Activated naive CD8-positive, alpha-beta T cell treated with anti-CD3 and anti-CD28 coated beads, Interleukin-2, amount 50 U/mL, for 16 hours (primary cell): ENCODE measurements around the gene PRIMPOL.
A peak's percentile ranks its signal among the peaks of the same experiment; 100 is the strongest.
"Not testable (repeated sequence)": the region's sequence is repeated elsewhere in the genome, so short reads cannot be mapped to it uniquely, and the experiment has no call there.

Experiments used
- DNase-seq: peaks from one replicate; pipeline ENCODE4 v3.0.0-alpha.2; 2020; ENCODE audit warnings: low read depth, low spot score

PRIMPOL gene

GRCh38 chr4:184649026-184649970 is at the start of gene PRIMPOL, which contains the start of gene CASP3:
Gene PRIMPOL (plus strand): TSS chr4:184649738. CDS start chr4:184657141, 7,403 bp downstream.
Gene CASP3 (minus strand): TSS chr4:184649447. CDS start chr4:184638453, 10,994 bp downstream.
- peak; percentile 87 for DNase-seq

DNA sequence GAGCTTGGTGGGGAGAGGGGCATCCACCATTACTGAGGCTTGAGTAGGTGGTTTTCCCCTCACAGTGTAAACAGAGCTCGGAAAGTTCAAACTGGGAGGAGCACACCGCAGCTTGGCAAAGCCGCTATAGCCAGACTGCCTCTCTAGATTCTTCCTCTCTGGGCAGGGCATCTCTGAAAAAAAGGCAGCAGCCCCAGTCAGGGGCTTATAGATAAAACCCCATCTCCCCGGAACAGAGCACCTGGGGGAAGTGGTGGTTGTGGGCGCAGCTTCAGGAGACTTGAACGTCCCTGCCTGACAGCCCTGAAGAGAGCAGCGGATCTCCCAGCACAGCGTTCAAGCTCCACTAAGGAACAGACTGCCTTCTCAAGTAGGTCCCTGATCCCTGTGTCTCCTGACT is 48.6 kb upstream of the PRIMPOL start:
- DNase-seq: not testable (repeated sequence)

- DNase-seq: not testable (repeated sequence)
Observed at GRCh38 chr4:184602857-184603256, 46.7 kb upstream of the PRIMPOL start.

DNA sequence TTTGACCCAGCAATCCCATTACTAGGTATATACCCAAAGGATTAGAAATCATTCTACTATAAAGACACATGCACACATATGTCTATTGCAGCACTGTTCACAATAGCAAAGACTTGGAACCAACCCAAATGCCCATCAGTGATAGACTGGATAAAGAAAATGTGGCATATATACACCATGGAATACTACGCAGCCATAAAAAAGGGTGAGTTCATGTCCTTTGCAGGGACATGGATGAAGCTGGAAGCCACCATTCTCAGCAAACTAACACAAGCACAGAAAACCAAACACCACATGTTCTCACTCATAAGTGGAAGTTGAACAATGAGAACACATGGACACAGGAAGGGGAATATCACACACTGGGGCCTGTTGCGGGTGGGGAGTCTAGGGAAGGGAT is 42.1 kb upstream of the PRIMPOL start:
- DNase-seq: not testable (repeated sequence)

GRCh38 chr4:184612074-184612473 is 37.5 kb upstream of the PRIMPOL start:
- DNase-seq: no peak

GRCh38 chr4:184613405-184613804 is 36.1 kb upstream of the PRIMPOL start:
- no peak for DNase-seq

DNA sequence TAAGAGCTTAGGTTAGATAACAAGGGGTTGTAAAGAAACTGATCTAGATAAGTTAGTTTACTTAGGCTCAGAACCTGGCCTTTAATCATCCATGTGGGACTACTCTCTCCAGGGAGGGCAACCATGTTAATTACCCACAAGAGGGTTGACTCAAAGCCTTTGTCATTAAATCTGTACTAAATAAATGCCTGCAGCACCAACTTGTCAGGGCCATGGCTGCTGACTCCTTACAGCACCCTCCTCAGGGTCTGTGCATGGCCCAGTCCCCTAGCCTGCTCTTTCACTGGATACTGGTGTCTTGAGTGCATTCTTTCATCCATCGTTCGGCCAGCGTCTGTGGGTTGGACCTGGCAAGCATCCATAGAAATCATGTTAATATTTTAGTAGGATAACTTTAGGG is 35.0 kb upstream of the PRIMPOL start:
- no peak for DNase-seq

DNA sequence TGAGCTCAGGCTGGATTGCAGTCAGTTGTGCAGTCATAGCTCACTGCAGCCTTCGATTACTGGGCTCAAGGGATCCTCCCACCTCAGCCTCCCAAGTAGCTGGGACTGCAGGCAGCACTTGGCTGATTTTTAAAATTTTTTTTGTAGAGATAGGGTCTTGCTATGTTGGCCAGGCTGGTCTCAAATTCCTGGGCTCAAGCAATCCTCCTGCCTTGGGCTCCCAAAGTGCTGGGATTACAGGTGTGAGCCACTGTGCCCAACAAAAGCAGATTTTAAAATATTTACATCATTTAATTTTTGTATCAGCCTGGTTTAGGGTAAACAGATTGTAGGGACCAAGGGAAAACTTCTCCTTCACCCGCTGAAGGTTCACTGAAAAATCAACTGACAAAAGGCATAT is 33.4 kb upstream of the PRIMPOL start:
- not testable (repeated sequence) for DNase-seq

GRCh38 chr4:184616633-184617551 is 32.6 kb upstream of the PRIMPOL start:
- DNase-seq: no peak

GRCh38 chr4:184617600-184618196 is 31.8 kb upstream of the PRIMPOL start:
- no peak for DNase-seq

GRCh38 chr4:184620212-184620867 is 29.2 kb upstream of the PRIMPOL start:
- no peak for DNase-seq

GRCh38 chr4:184621518-184621917 is 28.0 kb upstream of the PRIMPOL start:
- DNase-seq: no peak

DNA sequence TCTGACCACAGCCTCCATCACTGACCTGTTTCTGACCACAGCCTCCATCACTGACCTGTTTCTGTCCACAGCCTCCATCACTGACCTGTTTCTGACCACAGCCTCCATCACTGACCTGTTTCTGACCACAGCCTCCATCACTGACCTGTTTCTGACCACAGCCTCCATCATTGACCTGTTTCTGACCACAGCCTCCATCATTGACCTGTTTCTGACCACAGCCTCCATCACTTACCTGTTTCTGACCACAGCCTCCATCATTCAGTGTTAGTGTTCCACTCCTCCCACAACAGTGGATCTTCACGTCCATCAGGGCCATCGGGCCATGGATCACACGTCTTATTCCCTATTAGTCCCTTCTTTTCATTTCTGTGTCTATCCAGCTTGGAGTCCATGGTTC is 25.0 kb upstream of the PRIMPOL start:
- DNase-seq: not testable (repeated sequence)

DNA sequence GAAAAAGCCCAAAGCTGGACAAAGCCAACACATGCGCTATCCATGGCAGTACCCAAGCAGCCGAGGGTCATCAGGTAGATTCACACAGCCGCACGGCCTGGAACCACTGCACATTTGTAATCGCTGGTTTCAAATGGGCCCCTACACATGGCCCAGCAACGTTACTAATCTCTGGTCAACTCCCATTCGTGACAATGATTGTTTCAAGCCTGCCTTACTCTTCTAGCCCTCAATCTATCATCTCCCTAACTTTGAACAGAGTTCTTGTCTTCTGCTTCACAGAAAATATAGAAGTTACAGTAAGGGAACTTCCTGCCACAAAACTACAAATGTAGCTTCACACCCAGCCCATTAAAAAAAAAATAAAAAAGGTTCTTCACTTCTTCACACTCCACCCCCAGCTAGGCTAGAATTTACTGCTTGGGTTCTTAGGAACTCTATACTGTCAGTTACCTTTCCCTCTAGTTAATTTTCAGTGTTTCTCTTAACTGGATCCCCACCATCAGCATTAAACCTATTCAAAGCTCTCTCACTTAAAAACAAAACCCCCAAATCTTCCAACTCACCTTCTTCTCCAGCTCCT is 24.5 kb upstream of the PRIMPOL start:
- no peak for DNase-seq

DNA sequence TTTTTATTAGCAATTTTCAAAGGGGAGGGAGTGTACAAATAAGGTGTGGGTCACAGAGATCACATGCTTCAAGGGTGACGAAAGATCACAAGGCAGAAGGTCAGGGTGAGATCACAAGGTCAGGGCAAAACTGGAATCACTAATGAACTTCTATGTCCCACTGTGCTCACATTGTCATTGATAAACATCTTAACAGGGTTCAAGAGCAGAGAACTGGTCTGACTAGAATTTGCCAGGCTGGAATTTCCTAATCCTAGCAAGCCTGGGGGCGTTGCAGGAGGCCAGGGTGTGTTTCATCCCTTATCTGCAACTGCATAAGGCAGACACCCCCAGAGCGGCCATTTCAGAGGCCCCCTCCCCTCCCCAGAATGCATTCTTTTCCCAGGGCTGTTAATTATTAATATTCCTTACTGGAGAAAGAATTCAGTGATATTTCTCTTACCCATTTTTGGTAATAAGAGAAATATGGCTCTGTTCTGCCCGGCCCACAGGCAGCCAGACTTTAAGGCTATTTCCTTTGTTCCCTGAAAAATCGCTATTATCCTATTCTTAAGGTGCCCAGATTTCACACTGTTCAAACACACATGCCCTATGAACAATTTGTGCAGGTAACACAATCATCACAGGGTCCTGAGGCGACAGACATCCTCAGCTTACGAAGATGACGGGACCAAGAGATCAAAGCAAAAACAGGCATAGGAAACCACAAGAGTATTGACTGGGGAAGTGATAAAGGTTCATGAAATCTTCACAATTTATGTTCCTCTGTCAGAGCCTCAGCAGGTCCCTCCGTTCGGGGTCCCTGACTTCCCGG is 23.5 kb upstream of the PRIMPOL start:
- not testable (repeated sequence) for DNase-seq

DNA sequence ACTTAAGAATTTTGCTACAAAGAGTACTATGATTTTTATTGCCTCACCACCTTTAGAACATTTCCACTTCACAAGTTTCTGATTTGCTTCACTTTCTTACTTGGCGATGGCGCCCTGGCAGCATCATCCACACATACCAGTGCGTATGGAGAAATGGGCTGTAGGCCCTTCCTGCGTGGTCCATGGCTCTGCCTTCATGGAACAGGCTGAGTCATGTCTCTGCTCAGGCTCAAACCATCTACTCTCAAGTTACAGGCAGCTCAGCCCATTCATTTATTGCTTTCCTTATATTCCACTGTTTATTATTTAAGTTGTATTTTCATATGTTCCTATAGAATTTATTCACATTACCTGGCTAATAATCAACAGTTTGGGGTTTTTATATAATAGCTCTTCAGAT is 21.4 kb upstream of the PRIMPOL start:
- DNase-seq: no peak

DNA sequence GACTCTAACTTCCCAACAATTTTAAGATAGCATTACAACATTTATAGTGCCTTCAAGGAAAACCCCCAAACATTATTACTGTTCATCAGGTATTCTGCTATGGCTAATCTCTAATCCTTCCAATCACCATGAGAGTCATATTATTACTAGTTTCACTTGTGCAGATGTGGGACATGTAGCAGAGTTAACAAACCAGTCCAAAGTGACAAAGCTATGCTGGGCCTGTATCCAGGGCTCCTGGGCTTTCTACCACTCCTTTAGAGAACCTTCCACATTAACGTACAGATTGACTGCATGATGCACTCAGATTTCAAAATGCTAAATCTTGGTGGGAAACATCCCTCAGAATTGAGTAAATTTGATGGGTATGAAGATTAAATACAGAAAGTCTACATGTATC is 16.7 kb upstream of the PRIMPOL start:
- DNase-seq: no peak

GRCh38 chr4:184635381-184635780 is 14.2 kb upstream of the PRIMPOL start:
- no peak for DNase-seq

- DNase-seq: no peak
Observed at GRCh38 chr4:184636144-184636543, 13.4 kb upstream of the PRIMPOL start.

- DNase-seq: no peak
Observed at GRCh38 chr4:184636897-184637296, 12.6 kb upstream of the PRIMPOL start.
